HEK293T (cell line): ENCODE measurements around the gene CD82.

Source experiments
- CTCF ChIA-PET: fragments of 350-600 bp; formaldehyde crosslinking; extraction: SDS; loops from one replicate; lab custom pipeline; 2021; ENCODE audit warnings: antibody characterized with exemption, inconsistent platforms; lab: Yijun Ruan, JAX
- POLR2A ChIA-PET: fragments of 350-600 bp; formaldehyde crosslinking; extraction: SDS; loops from one replicate; lab custom pipeline; 2020; ENCODE audit warnings: antibody characterized with exemption, inconsistent platforms; lab: Yijun Ruan, JAX
- DNase-seq: peaks from one replicate; pipeline ENCODE4 v3.0.0; 2012; ENCODE audit warnings: mixed read lengths; ENCODE audit errors: extremely low spot score
- ARNT ChIP-seq: fragments of 450-650 bp; IDR thresholded peaks from 2 replicates; pipeline ENCODE4 v1.6.1; 2017; ENCODE audit warnings: mild to moderate bottlenecking
- BHLHE40 ChIP-seq: fragments of 450-650 bp; IDR thresholded peaks from 2 replicates; pipeline ENCODE4 v1.6.1; 2016; ENCODE audit warnings: mild to moderate bottlenecking, moderate library complexity, borderline replicate concordance
- CTBP1 ChIP-seq: fragments of 450-650 bp; IDR thresholded peaks from 2 replicates; pipeline ENCODE4 v1.6.1; 2016; ENCODE audit warnings: borderline replicate concordance
- ELF4 ChIP-seq: fragments of 450-650 bp; IDR thresholded peaks from 2 replicates; pipeline ENCODE4 v1.6.1; 2017; ENCODE audit warnings: antibody characterized with exemption
- FOXA1 ChIP-seq: fragments of 450-650 bp; IDR thresholded peaks from 2 replicates; pipeline ENCODE4 v1.6.1; 2016; ENCODE audit warnings: mild to moderate bottlenecking
- FOXK2 ChIP-seq: fragments of 450-650 bp; IDR thresholded peaks from 2 replicates; pipeline ENCODE4 v1.6.1; 2016; ENCODE audit warnings: mild to moderate bottlenecking
- FOXM1 ChIP-seq: fragments of 450-650 bp; IDR thresholded peaks from 2 replicates; pipeline ENCODE4 v1.6.1; 2017; ENCODE audit warnings: mild to moderate bottlenecking, borderline replicate concordance
- HDGF ChIP-seq: fragments of 450-650 bp; IDR thresholded peaks from 2 replicates; pipeline ENCODE4 v1.6.1; 2017; ENCODE audit warnings: antibody characterized with exemption, borderline replicate concordance
- L3MBTL2 ChIP-seq: fragments of 450-650 bp; conservative IDR thresholded peaks from 2 replicates; pipeline ENCODE4 v1.6.1; 2016; ENCODE audit warnings: mild to moderate bottlenecking
- LEF1 ChIP-seq: fragments of 450-650 bp; IDR thresholded peaks from 2 replicates; pipeline ENCODE4 v1.6.1; 2017; ENCODE audit warnings: mild to moderate bottlenecking, borderline replicate concordance
- NFRKB ChIP-seq: fragments of 450-650 bp; IDR thresholded peaks from 2 replicates; pipeline ENCODE4 v1.6.1; 2016; ENCODE audit warnings: mild to moderate bottlenecking, moderate library complexity
- PKNOX1 ChIP-seq: fragments of 450-650 bp; IDR thresholded peaks from 2 replicates; pipeline ENCODE4 v1.6.1; 2016
- SP1 ChIP-seq: fragments of 450-650 bp; IDR thresholded peaks from 2 replicates; pipeline ENCODE4 v1.6.1; 2017
- SUZ12 ChIP-seq: fragments of 450-650 bp; IDR thresholded peaks from 2 replicates; pipeline ENCODE4 v1.6.1; 2016; ENCODE audit warnings: mild to moderate bottlenecking
- TARDBP ChIP-seq: fragments of 450-650 bp; IDR thresholded peaks from 2 replicates; pipeline ENCODE4 v1.6.1; 2016
- ZNF384 ChIP-seq: fragments of 450-650 bp; IDR thresholded peaks from 2 replicates; pipeline ENCODE4 v1.6.1; 2016

Gene CD82

GRCh38 chr11:44570411-44571155 is 5.1 kb downstream of the CD82 start:
- POLR2A ChIA-PET, result no interaction called here
- no peak for DNase-seq
- CTCF ChIA-PET, result interaction anchor here (1.3 kb wide), 1 partner anchor 46 kb away, joined by 3 read pairs; no protein-coding TSS in a partner anchor
- no peak for TF ChIP-seq CTBP1

- TF ChIP-seq HDGF, result no peak
- no peak for DNase-seq
- ChIA-PET POLR2A (no interaction called here), CTCF (no interaction called here)
Measured at GRCh38 chr11:44571871-44572270, 6.4 kb downstream of the CD82 start.

- DNase-seq, result no peak
- ChIA-PET POLR2A (no interaction called here), CTCF (no interaction called here)
- TF ChIP-seq FOXA1 (no peak), HDGF (no peak), LEF1 (no peak), CTBP1 (no peak), ZNF384 (no peak), ELF4 (no peak), BHLHE40 (no peak), FOXK2 (no peak), PKNOX1 (no peak), FOXM1 (no peak), TARDBP (no peak), SP1 (no peak), L3MBTL2 (no peak), NFRKB (no peak)
Measured at GRCh38 chr11:44572436-44572835, 7.0 kb downstream of the CD82 start.

- TF ChIP-seq PKNOX1 (no peak), HDGF (no peak), L3MBTL2 (no peak), CTBP1 (no peak), SP1 (no peak), ZNF384 (no peak), FOXA1 (no peak), TARDBP (no peak)
- CTCF ChIA-PET, result no interaction called here
- DNase-seq, result no peak
- POLR2A ChIA-PET, result no interaction called here
Measured at GRCh38 chr11:44572884-44573283, 7.4 kb downstream of the CD82 start.

- ChIA-PET CTCF (no interaction called here), POLR2A (no interaction called here)
- TF ChIP-seq SP1 (no peak), LEF1 (no peak), NFRKB (no peak), FOXK2 (no peak), HDGF (no peak), ARNT (no peak), SUZ12 (no peak), PKNOX1 (no peak), TARDBP (no peak), ZNF384 (no peak), L3MBTL2 (no peak), FOXA1 (no peak), BHLHE40 (no peak), FOXM1 (no peak), ELF4 (no peak), CTBP1 (no peak)
- DNase-seq, result no peak
Measured at GRCh38 chr11:44573333-44573732, 7.9 kb downstream of the CD82 start.

- ChIA-PET POLR2A (no interaction called here), CTCF (interaction anchor here (0.6 kb wide), 1 partner anchor 20 kb away, joined by 3 read pairs; no protein-coding TSS in a partner anchor)
- TF ChIP-seq ZNF384 (no peak), FOXK2 (no peak), PKNOX1 (no peak), L3MBTL2 (no peak), FOXA1 (no peak), FOXM1 (no peak), TARDBP (no peak), ELF4 (no peak), LEF1 (no peak), HDGF (no peak), SUZ12 (no peak), CTBP1 (no peak), SP1 (no peak), NFRKB (no peak), BHLHE40 (no peak), ARNT (no peak)
- DNase-seq, result no peak
Measured at GRCh38 chr11:44574610-44575287, 9.3 kb downstream of the CD82 start.
